CD4-positive, alpha-beta T cell treated with Interleukin-2 at 100 ng/mL for 4 hours (primary cell): Measurements from ENCODE around the gene TPPP3.

ENCODE experiments used
- DNase-seq: peaks from one replicate; pipeline ENCODE4 v3.0.0-alpha.2; 2020; ENCODE audit warnings: low spot score

Gene TPPP3

DNA sequence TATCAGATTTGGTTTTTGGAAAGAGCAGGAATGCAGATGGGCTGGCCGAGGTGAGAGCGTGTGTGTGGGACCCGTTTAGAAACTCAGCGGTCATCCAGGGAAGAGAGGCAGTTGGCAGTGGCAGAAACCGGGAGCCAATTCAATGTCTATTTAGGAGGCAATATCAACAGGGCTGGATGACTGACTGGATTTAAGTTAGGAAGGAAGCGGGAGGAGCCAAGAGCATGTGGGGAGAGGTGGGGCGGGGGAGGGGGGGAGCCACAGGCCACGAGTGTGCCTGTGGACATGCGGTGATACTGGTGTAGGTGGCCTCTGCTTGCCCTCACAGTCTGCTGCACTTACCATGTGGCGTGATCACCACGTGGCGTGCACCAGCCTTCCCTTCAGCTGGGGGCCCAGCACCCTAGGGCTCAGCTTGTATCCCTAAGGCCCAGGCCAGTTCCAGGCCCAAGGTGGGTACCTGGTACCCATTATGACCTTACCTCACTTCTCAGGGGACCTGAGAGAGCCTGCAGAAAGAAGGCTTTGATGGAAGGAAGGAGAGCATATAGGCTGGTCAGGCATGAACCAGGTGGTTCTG lies 10.8 kb upstream of the TPPP3 start:
- DNase-seq = no peak

DNA sequence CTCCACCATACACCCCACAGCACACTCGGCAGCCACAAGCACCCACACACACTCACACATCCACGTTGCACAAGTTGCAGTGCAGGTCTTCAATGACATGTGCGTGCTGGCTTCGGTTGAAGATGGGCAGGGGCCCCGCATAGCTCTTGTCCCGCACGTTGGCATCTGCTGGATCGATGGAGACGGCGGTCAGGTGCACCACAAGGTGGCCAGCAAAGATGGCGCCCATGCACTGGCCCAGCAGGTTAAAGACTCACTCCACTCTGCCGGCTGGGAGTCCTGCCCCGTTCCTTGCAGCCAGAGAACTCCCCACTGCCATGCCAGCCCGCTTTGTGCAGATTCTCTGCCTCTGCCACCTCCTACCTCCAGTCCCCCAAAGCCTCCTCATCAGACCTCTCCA lies 7.6 kb upstream of the TPPP3 start:
- DNase-seq = no peak

DNA sequence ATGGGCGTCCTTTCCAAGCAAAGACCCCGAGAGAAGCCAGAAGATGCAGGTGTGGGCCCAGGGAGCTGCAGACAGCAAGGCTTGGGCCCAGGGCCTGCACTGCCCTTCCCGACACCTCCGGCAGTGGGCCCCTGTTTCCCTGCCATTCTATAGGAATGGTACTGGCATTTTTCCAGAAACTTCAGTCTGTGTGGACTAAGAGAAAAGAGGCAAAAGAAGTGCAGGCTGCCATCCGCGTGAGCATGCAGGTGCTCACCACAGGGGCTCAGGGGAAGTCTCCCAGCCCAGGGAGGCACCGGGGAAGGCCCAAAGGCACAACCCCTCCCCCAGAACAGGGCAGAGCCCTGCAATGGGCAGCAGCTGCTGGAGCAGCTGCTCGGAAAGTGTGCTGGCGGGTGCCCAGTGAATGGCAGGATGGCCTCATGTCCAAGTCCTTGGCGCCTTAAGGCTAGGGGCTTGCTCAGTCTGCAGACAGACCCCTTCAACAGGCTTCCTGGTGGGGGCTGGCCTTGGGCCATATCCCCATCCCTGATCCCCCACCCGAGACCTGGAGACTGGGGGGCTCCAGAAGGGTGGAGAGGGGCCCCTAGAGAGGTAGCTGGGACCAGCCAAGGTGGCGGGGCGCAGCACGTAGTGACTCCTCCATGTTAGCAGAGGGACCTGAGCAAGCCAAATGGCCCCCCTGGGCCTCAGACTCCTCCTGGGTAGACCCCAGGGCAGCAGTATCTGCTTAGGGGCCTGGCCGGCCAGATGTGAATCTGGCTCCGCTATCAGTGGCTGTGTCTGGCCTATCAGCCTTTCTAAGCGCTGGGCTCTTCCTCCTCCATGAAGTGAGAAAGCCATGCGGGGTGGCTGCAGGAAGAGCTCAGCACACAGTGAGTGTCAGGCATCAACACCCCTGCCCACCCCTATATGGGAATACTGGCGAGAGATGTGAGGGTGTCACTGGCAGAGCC lies 6.7 kb upstream of the TPPP3 start:
- DNase-seq = no peak

DNA sequence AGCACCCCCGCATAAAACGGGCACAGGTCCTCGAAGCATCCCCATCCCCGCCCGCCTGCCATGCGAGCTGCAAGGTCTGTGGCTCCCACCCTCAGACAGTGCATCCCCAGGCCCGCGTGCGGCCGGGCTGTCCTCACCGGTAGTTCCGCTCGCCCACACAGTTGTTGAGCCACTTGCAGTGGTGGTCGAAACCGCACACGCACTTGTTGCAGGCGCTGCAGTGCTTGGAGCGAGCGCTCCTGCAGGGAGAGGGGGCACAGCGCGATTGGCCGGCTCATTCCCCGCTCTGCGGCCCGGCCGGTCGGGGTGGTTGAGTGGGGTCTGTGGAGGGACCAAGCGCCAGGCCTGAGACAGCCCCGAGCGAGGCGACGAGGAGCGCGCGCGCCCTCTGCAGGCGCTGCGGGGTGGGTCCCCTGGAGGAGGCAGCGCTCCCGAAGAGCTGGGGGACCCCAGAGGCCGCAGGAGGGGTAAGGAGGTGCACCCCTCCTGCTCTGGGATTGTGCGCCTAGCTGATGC lies 6.0 kb upstream of the TPPP3 start:
- DNase-seq = peak; percentile 37

DNA sequence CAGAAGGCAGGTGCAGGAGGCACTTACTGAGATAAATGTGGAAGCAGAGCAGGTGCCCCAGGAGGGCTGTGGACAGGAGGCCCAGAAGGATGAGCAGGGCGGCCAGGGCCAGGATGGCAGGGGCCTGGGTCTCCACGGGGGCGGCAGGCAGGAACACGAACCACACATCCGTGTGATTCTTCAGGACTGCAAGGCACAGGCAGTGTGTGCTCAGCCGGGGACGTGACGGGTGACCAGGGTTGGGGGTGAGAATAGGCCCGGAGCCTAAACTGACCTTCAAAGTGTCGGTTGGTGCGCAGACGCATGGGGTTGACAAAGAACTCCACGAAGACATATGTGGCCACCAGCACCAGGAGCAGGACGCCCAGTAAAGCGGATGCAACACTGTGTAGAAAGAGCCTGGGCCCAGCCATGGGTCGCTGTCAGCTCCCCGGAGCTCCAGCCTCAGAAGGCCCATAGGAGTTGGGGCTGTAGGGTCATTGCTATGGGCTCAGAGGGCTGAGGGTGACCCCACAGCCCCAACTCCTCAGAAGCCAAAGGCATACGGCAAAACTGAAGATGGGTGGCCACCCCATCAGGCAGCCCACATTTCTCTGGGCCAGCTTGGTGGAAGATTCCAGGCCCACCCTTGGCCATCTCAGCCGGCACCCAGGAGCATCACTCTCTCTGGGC lies 5.4 kb upstream of the TPPP3 start:
- no peak for DNase-seq

DNA sequence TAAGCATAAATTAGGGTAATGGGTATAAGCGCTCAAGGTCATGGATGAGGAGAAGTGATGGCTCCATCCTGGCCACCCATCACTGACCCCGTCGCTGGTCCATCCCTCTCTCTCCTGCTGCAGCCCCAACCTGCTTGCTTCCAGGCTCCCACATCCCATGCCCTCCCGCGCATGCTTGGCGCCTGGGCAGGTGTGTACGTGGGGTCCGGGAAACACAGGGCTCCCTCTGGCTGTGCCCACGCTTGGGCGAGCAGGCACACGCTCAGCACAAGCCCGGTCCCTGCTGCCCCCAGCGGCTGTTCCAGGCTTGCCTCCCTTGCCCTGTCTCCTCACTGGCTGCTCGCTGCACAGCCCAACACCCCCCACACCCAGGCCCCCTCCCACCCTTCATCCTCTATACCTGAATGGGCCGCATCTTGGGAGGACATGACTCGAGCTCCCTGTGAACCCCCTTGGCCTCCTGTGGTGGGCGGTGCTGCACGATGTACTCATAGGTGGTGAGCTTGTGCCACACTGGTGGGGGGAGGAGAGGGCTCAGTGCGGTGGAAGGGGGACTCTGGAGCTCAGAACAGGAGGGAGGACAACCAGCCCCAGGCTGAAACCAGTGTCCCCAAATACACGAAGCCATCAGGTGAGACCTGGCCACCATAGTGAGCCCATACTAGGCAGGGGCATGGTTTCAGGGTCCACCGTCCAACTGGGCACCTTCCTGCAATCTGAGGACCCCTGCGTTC lies 4.7 kb upstream of the TPPP3 start:
- no peak for DNase-seq

DNA sequence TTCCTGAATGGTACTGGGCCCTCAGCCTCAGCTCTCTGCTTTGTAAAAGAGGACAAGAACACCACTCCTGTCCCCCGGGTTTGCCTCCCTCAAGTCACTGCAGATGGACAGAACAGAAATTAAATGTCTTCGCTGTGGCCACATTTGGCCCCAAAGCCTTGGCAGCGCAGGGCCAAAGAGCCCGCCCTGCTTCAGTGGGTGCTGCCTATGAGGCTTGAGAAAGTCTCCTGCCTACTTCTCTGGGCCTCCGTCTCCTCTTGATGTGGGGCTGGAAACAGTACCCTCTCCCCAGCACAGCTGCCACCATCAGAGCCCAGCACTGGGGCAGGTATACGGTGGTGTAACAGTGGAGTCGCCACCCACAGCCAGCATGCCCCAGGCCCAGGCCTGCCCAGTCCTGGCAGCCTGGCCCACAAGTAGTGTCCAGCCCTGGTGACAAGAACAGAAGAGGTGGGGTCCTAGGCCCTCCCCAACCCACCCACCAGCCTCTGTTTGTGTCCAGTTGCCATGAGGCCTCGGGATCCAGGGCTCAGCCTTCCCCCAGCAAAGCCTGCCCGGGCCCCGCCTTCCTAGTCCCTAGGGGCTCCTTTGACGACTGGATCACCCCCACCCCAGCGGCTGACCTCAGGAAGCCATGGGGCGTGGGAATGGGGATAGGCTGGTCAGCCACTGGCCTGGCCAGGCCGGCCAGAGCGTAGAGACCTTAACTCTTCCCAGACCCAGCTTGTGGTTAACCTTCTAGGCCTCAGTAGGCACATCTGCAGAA lies 3.9 kb upstream of the TPPP3 start:
- DNase-seq = no peak

DNA sequence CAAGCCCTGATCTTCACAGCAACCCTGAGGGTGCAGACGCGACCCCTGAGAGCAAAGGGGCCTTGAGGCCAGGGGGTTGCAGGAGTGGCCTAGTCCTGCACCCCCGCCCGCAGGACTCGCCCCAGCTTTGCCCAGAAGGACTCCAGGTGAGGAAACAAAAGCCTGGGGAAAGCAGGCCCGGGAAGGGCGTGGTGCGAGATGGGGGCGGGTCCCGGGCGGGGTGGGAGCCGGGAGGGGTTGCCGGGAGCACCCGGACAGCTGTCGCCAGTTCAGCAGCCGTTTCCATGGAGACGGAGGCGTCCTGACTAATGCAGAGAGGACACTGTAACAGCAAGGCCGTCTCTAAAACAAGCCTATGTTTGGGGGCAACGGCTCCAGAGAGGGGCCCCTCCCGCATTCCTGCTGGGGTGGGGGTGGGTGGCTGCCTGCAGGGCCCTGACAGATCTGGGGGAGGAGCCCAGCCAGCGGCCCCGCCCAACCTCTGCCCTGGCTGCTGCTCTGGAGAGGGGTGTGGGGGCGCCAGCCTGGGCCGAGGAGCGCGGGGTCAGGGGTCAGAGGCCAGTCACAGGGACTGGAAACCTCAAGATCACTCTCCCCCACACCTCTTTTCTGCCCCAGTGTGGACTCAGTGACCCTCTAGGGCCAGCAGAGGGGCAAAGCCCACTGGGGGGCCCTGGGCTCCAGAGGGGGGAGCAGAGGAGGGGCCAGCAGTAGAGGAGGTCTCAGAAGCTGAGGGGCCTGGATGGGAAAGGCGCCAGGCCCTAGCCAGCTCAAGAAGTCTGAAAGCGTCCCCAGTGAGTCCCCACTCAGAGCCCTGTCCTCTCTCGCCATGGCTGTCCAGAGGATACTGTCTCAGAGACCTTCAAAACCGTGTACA lies 3.1 kb upstream of the TPPP3 start:
- no peak for DNase-seq

DNA sequence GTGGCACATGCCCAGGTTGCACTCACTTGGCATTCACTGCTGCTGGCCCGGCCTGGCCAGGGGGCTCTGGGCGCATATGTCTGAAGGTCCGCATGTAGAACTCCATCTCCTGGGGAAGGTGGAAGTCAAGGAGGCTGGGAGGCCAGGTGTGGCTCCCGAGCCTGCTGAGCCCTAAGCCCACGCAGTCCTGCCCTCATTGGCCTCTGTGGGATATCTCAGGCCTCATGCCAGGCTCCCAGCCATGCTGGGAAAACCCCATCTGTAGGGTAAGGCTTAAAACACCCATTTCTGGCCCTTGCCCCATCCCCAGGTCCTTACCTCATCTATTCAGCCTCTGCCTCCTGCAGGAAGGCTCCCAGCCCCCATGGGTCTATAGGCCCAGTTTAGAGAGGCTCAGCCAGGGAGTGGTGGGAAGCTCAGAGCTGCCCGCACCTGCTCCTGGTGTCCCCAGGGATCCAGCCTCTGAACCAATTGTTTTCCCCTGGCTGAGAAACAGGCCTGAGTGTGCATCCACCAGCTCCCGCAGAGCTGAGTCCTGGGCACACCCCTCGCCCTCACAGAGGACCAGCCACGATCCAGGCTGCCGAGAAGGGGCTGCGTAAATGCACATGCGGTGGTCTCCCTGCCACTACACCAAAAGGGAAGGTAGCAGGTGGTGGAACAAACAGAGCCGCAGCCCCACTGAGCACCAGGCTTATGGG lies 2.3 kb upstream of the TPPP3 start:
- no peak for DNase-seq

DNA sequence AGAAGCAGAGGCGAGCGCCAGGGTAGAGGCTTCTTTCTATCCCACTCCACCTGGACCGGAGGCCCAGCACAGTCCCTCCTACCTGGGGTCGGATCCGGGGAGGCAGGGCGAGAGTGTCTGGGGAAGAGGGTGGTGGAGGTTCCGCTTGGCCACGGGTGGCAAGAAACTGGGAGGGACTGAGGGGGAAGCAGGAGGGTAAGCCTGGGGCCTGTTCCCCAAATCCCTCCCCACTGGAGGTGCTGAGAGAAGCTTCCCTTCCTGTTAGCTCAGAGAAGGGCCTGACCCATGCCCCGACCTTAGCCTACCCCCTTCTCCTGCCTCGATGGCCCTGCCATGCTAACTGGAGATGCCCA lies 1.8 kb upstream of the TPPP3 start:
- no peak for DNase-seq

DNA sequence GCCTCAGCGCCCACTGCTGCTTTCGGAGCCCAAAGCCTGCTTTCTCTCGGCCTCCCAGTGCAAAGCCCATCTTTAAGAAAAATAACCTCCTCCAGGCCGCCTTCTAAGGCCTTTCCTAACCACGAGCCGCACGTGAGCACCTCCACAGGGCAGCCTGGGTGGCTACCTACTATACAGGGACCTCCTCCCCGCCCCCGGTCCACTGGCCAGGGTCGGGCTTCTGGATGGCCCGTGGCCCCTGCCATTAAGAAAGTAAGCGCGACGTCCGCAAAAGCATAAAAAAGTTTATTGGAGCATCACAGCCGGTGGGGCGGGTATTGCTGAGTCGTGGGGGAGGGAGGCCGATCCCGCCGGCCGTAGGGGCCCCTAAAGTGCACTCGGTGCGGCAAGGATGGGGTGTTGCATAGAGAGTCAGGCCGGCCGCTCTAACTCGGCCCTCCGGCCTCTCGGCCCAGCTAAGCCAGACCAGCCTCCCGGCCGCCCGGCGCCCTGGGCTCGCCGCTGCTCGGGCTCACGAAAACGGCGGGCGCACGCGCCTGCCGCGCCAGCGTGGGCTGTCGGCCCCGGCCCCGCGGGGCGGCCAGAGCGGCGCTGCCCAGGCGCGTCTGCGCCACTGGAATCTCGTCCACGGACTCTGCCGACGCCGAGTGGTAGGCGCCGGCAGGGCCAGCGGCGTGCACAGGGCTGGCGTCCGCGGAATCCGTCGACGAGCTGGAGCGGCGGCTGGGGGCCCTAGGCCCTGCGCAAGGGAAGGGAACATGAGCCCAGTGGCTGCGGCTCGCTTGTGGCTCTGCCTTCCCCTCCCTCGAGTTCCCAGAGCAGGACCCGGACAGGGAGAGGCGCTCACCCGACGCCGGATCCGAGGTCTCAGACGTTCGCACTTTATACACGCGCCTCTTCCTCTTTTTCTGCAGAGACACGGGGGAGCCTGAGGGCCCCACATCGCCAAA lies 1.1 kb upstream of the TPPP3 start:
- DNase-seq = no peak

DNA sequence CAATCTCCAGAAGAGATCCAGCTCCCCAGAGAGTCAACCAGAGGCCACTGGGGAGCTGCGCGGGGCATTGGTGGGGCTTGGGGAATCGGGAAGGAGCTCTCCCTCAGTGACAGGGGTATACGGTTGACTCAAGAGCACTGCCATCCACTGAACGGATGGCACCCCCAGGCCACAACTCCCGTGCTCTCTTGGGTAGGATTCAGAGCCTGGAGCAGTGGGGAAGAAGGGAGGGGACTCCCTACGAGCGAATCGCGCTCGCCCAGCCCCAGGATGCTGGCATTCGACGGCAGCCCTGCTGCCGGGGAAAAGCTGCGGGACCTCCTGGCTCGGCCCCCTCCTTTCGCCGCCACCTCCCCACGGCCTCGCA lies 473 bp upstream of the TPPP3 start:
- DNase-seq = no peak

DNA sequence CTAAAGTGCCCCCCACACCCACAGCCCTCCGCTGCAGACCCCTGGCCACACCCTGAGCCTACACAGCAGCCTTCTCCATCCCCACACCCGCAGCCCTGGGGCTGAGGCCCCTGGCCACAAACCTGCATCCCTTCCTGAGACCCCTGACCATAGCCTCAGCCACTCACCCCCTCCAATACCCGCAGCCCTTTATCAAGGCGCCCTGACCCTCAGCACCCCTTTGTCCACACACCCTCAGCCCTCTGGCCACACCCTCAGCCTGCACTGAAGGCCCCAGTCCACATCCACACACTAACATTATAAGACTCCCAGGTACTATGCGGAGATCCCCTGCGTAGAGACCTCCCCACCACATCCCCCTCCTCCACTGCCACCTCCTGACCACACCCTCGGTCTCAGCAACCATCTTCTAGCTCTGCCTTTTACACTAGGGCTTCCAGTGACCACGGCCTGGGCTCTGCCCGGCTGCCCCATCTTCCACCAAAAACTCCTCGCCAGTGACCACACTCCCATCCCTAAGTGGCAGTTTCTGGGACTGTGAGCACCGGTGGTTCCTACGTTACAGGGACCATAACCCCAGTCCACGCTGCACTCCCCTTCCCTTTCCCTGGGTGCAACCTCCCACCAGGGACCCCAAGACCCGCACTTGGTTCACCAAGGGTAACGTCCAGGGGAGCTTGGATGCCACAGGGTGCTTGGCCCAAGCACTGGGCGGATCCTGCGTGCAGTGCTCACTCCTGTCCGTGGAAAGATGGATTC lies 818 bp downstream of the TPPP3 start:
- no peak for DNase-seq

DNA sequence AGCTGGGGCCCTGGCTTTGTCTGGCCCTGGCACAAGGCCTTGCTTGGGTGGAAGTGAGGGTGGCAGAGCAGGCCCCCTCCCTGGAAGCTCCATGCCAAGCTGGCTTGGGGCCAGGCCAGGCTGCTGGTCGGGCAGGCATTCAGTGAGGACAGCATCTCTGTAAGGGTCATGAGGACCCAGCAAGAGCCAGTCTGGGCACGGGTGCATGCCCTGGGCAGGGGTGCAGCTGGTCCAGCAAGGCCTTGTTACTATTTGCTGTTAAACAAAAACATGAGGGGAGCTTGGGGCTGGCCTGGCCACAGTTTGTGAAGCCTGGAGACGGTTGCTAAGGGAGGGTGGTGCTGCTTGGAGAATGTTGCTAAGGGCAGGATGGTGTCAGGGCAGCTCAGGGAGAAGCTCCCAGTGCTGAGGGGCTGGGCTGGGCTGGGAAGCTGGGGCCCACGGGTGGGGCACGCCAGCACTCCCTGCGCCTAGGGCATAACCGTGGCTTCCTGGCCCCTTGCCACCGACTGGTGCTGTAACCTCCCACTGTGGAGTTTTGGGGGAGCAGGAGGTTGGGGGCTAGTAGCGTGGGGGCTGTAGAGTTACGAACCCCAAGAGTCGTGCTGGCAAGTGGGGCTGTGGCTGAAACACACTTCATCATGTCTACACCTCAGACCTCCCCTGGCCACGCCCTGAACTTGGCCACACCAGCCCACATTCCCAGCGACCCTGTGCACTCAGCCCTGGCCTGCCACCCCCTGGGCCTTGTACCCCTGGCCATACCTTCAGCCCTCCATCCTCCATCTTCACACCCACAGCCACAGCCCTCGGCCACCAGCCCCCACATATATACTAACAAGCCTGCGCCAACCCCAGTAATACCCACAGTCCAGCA lies 1.6 kb downstream of the TPPP3 start:
- DNase-seq = no peak

DNA sequence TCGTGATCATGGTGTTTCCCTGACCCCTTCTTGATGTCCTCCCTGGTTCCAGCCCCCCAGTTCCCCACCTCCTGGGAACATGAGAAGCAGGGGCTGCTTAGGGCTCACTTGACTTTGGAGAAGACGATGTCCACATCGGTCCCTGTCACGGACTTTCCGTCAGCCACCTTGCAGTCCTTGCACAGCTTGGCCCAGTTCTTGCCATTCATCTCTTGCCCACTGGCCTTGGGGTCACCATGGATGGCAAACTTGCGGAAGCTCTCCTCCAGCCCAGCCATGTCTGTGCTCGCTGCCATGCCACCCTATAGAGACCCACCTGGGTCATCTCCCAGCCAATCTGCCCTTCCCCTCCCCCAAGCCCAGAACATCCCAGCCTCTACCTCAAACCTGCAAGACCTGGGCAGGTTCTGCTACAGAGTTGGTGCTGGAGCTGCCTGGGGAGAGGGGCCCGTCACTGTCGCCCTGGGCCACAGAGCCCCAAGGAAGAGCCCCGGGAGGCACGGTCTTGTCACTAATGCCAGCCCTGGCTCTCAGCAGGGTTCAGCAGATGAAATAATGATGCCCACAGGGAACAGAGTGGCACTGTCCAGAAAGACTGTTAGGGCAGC lies 2.4 kb downstream of the TPPP3 start:
- DNase-seq = no peak
